ENCODE results near the gene CTNNBL1. TPM values are rescaled to one million over a fixed set of nuclear protein-coding genes. Genes with fewer than 3 reads are reported as not detected.
"Not testable (repeated sequence)": the region's sequence is repeated elsewhere in the genome, so short reads cannot be mapped to it uniquely, and the experiment has no call there.

Gene CTNNBL1
- total RNA-seq, 2 donors from 2014 or later: 68.6 to 68.7 TPM

DNA sequence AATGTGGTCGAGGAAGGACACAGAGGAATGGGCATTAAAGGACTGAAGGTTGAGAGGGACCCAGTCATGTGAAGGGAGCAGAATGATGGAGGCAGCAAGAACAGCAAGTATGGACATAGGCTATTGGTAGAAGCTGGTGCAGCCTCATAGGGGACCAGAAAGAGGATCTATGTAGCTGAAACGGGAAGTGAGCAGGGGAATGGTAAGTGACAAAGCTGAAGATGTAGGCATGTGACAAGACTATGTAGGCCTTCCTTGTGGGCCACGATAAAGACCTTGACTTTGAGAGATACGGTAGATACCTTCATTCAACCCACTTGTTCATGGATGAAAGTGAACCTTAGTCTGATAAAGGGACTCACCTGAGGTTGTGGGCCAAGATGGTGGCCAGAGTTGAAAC, 3.5 kb downstream of the CTNNBL1 start:
- no peak overlapping the region for H3K27ac ChIP-seq (ENCODE audit: low read depth, low read length)
- Mint-ChIP-seq H3K36me3 (ENCODE audit: low read depth) (peaks cover 6% of the 10 kb centered on the region), H3K27me3 (ENCODE audit: insufficient read depth) (no peaks in the 10 kb centered on the region), H3K4me3 (no peak overlapping the region), H3K4me1 (peaks cover 4% of the 10 kb centered on the region), H3K9me3 (no peaks in the 10 kb centered on the region), H3K27ac (no peak overlapping the region)
- 97 to 100% methylated on average over 4 of the region's 4 CpGs for WGBS, 2 experiments (ENCODE audit: insufficient coverage in 1 of 2, insufficient read length in 1 of 2)
- H3K9ac ChIP-seq (ENCODE audit: extremely low read depth, low read length, poor library complexity, severe bottlenecking): no peak overlapping the region
- no peak overlapping the region for H3K4me3 ChIP-seq (ENCODE audit: low read length)
- H3K27me3 ChIP-seq (ENCODE audit: control insufficient read depth, insufficient read depth, low read length, poor library complexity, severe bottlenecking): no peaks in the 10 kb centered on the region
- peak; percentile 3 for DNase-seq
- H3K4me1 ChIP-seq (ENCODE audit: control insufficient read depth, insufficient read depth, low read length): no peaks in the 10 kb centered on the region
- peaks cover 9% of the 10 kb centered on the region for H3K36me3 ChIP-seq (ENCODE audit: control insufficient read depth, insufficient read depth, low read length)
- H3K9me3 ChIP-seq (ENCODE audit: control insufficient read depth, low read length): no peaks in the 10 kb centered on the region
- TF ChIP-seq CTCF (conservative IDR thresholded peaks at IDR 0.05): no peak

DNA sequence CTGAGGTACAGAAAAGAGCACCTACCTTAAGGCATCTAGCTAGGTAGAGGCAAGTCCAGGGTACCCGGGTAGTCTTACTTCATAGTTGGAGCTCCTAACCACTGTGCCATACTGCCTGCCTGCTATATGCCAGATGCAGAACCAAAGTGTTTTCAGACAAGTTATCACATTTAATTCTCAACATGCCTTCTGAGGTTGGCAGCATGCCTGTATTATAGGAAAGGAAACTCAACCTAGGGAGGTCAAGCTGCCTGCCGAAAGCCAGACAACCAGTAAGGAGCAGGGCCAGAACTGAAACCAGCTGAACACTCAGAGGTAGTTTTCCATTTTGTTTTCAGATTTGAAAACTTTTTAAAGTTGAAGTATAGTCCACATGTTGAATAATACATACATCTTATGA, 5.4 kb downstream of the CTNNBL1 start:
- no peak for TF ChIP-seq CTCF (conservative IDR thresholded peaks at IDR 0.05)
- no peaks in the 10 kb centered on the region for H3K9me3 ChIP-seq (ENCODE audit: control insufficient read depth, low read length)
- 89 to 100% methylated on average over 2 of the region's 2 CpGs for WGBS, 2 experiments (ENCODE audit: insufficient coverage in 1 of 2, insufficient read length in 1 of 2)
- H3K27ac ChIP-seq (ENCODE audit: low read depth, low read length): no peak overlapping the region
- H3K27me3 ChIP-seq (ENCODE audit: control insufficient read depth, insufficient read depth, low read length, poor library complexity, severe bottlenecking): no peaks in the 10 kb centered on the region
- H3K4me1 Mint-ChIP-seq: peaks cover 4% of the 10 kb centered on the region
- H3K4me3 Mint-ChIP-seq: no peak overlapping the region
- no peak for DNase-seq
- H3K4me1 ChIP-seq (ENCODE audit: control insufficient read depth, insufficient read depth, low read length): no peaks in the 10 kb centered on the region
- H3K4me3 ChIP-seq (ENCODE audit: low read length): no peak overlapping the region
- H3K36me3 ChIP-seq (ENCODE audit: control insufficient read depth, insufficient read depth, low read length): peaks cover 9% of the 10 kb centered on the region
- no peaks in the 10 kb centered on the region for H3K27me3 Mint-ChIP-seq (ENCODE audit: insufficient read depth)
- H3K9me3 Mint-ChIP-seq: no peaks in the 10 kb centered on the region
- peaks cover 6% of the 10 kb centered on the region for H3K36me3 Mint-ChIP-seq (ENCODE audit: low read depth)
- H3K9ac ChIP-seq (ENCODE audit: extremely low read depth, low read length, poor library complexity, severe bottlenecking): no peak overlapping the region
- no peak overlapping the region for H3K27ac Mint-ChIP-seq

DNA sequence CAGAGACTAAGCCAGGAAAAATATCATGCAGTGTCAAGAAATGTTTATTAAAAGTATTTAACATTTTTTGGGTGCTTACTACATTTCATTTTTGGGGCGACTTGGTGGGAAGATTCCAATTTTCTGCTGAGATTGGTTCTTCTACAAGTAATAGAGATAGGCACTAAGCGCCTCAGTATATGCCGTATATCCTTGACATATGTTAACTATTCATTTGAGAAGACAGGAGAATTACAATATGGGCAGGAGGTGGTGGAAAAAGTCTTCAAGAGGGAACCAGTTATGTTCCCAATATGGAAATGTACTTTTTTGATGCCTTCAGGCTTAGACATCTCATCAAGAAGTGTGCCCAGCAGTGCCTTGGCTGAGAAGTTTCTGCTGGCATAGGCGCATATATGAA, 6.5 kb downstream of the CTNNBL1 start:
- Mint-ChIP-seq H3K4me3 (no peak overlapping the region), H3K4me1 (no peaks in the 10 kb centered on the region), H3K27ac (no peak overlapping the region), H3K9me3 (no peaks in the 10 kb centered on the region), H3K27me3 (ENCODE audit: insufficient read depth) (no peaks in the 10 kb centered on the region), H3K36me3 (ENCODE audit: low read depth) (peaks cover 6% of the 10 kb centered on the region)
- H3K27me3 ChIP-seq (ENCODE audit: control insufficient read depth, insufficient read depth, low read length, poor library complexity, severe bottlenecking): no peaks in the 10 kb centered on the region
- no peak overlapping the region for H3K4me3 ChIP-seq (ENCODE audit: low read length)
- DNase-seq: no peak
- 91 to 92% methylated on average over 4 of the region's 4 CpGs for WGBS, 2 experiments (ENCODE audit: insufficient coverage in 1 of 2, insufficient read length in 1 of 2)
- H3K9me3 ChIP-seq (ENCODE audit: control insufficient read depth, low read length): no peaks in the 10 kb centered on the region
- no peaks in the 10 kb centered on the region for H3K4me1 ChIP-seq (ENCODE audit: control insufficient read depth, insufficient read depth, low read length)
- no peak for TF ChIP-seq CTCF (conservative IDR thresholded peaks at IDR 0.05)
- peaks cover 9% of the 10 kb centered on the region for H3K36me3 ChIP-seq (ENCODE audit: control insufficient read depth, insufficient read depth, low read length)
- H3K27ac ChIP-seq (ENCODE audit: low read depth, low read length): no peak overlapping the region
- no peak overlapping the region for H3K9ac ChIP-seq (ENCODE audit: extremely low read depth, low read length, poor library complexity, severe bottlenecking)

DNA sequence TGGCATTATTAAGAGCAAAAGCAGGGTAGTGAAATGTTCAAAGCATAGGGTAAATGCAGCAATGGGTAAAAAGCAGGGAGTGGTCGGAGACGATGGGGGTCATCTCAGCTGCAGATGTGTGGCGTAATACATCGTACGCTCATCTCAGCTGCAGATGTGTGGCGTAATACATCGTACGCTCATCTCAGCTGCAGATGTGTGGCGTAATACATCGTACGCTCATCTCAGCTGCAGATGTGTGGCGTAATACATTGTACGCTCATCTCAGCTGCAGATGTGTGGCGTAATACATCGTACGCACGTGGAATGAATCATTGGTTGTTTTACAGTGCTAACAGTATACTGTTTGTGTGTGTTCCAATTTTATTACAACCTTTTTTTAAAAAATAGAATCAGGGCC, 7.8 kb downstream of the CTNNBL1 start:
- not testable (repeated sequence) for H3K9me3 Mint-ChIP-seq; H3K27ac ChIP-seq (ENCODE audit: low read depth, low read length); H3K36me3 ChIP-seq (ENCODE audit: control insufficient read depth, insufficient read depth, low read length); H3K4me3 ChIP-seq (ENCODE audit: low read length); H3K27me3 ChIP-seq (ENCODE audit: control insufficient read depth, insufficient read depth, low read length, poor library complexity, severe bottlenecking); H3K27me3 Mint-ChIP-seq (ENCODE audit: insufficient read depth); H3K4me3 Mint-ChIP-seq; H3K4me1 ChIP-seq (ENCODE audit: control insufficient read depth, insufficient read depth, low read length); DNase-seq; H3K9ac ChIP-seq (ENCODE audit: extremely low read depth, low read length, poor library complexity, severe bottlenecking); H3K4me1 Mint-ChIP-seq; H3K27ac Mint-ChIP-seq
- H3K36me3 Mint-ChIP-seq (ENCODE audit: low read depth): peaks cover 10% of the 10 kb centered on the region
- 94 to 97% methylated on average over 8 to 17 of the region's 17 CpGs for WGBS, 2 experiments (ENCODE audit: insufficient coverage in 1 of 2, insufficient read length in 1 of 2)
- H3K9me3 ChIP-seq (ENCODE audit: control insufficient read depth, low read length): peaks cover 10% of the 10 kb centered on the region

Data from endodermal cell (in vitro differentiated cells).